ENCODE results near the gene ACAP2.
"Not testable (repeated sequence)": the region's sequence is repeated elsewhere in the genome, so short reads cannot be mapped to it uniquely, and the experiment has no call there.

The ACAP2 gene

DNA sequence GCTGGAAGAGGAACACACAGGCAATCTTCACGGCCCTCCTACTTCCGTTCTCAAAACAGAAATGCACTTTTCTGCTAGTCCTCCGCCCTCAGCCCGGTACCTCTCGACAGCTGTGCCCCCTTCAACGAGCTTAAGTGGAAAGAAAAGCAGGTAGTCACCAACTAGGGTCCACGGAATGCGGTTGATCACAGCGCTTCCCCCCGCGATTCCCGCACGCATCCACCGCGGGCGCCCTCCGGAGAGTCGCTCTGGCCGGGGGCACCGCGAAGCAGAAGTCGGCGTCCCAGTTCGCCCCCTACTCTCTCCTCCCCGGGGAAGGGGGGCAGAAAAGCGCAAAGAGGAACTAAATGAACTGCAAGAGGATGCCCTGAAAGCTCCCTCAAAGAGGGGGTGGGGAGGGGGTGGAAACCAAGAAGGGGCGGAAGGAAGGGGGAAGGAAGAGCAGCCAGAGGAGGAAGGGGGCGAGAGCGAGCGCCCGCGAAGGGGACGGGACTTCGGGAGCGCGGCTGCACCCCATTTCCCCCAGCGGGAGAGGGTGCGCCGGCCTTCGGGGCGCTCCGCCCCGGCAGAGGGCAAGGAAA lies 738 bp downstream of the ACAP2 start:
- DNase-seq: no peak

DNA sequence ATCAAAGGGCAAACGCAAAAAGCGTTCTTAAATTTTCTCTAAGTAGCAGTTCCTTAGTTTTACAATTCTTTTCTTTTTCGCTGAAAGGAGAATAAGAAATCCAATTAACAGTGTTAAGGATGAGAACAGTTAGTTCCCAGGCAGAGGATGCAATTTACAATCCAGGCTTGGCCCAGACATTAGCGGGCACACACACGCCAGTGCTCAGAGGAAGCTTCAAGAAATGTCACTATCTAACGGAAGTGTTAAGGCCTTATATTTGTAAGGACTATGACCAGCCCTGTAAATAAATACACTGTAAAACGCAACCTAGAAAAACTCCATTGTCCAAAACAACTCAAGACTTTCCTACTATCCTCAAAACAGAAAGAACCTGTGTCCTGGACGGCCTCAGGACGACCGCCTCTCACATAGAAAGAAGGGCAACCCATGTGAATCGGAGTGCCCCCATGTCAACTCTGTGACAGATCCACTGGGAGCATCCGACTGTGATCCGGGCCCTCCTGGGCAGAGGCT lies 1.3 kb downstream of the ACAP2 start:
- no peak for DNase-seq

DNA sequence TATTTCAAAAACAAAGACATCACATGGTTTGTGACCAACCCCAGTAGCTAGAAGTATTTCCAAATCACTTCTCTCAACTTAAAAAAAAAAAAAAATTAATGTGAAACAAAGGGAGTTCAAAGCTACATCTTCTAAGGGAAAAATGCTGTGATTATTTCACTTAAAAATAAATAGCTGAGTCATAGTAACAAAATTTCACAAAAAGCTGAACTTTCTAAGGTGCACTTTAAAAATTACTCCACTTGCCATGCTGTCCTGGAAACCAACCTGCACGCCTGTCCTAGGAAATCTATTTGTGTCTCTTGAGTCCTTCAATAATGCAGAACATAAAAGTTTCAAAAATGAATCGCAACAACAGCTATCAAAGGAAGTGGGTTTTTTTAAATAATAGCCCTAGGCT lies 1.8 kb downstream of the ACAP2 start:
- no peak for DNase-seq

DNA sequence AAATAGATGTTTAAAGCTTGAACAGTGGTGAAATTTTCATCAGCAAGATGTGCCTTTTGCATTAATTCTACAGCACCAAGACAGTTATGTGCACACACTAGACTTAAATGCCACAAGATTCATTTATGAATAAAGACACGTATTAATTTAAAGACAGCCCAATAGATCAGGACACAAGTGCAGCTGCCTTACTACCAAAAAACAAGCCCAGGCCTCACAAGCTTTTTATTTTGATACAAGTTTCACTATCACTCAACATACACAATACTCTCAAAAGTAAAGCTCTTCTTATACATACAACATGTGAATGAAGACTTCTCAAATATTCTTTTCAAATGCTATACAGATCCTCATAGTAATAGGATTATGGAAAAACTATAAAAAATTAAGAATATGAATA lies 2.4 kb downstream of the ACAP2 start:
- no peak for DNase-seq

DNA sequence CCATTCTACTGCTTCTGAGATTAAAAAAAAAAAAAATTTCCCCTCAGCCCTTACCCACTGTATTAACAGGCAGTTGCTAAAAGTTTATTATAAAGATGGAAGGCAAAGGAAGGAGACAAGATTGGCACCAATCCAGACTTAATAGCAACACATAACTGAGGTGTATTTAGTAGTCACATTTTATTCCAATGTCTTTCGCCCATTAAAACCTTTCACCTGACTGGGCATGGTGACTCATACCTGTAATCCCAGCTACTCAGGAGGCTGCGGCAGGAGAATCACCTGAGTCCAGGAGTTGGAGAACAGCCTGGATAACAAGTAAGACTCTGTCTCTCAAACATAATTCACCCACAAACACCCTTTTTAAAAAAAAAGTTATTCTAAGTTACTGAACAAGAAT lies 4.4 kb downstream of the ACAP2 start:
- DNase-seq: no peak

DNA sequence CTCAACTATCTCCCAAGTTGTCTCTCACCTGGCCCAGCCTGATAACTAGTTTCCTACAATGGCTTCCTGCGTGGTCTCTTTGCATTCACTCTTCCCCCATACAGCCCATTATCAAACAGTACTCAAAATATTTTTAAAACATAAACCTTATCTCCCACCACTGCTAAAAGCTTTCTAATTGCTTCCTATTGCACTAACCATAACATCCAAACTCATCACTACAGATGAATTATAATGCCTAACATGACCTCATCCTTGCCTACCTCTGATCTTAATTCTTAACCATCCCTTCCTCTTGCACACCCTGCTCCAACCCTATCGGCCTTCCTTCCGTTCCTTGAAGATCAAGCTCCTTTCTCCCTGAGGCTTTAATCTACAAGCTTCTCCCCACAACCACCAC lies 17.0 kb downstream of the ACAP2 start:
- no peak for DNase-seq

DNA sequence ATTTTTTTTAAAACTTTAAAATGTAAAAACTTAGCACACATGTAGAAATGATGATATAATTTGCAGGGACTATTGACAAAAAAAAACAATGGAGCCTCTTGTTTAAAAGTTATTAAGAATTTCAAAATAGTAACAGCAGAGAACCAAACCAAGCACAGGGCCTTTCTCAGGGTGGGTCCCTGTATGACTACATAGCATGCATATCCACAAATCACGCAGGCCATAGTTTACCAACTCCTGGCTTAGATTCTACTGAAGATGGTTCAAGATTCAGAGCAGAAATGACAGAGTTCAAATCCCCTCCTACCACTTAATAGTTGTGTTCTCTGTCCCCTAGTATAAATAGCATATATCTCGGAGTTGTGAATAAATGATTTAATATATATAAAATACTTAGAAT lies 19.0 kb downstream of the ACAP2 start:
- no peak for DNase-seq

DNA sequence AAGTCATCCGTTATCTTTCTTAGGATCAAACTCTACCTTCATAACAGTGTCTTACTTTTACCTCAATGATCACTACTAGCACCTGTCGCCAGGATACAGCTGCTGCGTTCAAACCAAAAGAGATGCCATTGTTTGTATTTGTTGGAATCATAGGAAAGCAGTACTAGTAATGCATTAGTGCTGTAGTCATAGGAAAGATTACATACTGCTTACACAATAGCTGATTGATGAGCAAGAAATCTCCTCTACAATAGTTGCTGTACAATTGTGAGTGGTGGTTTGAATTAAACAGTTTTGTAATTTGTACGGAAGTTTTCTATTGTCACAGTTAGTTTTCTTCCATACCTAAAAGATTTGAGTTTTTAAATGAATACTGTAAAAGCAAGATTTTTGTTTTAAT lies 21.4 kb downstream of the ACAP2 start:
- no peak for DNase-seq

DNA sequence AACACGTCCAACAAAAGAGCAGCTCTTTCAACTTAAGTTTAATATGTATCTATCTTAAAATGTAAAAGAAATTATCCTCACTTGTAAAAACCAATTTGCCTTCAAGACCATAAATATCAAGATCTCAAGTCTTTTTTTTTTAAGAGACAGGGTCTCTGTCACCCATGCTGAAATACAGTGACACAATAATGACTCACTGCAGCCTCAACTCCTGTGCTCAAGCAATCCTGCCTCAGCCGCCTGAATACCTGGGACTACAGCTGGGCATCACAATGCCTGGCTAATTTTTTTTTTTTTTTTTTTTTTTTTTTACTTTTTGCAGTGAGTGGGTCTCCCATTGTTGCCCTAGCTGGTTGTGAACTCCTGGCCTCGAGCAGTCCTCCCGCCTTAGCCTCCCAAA lies 26.0 kb downstream of the ACAP2 start:
- no peak for DNase-seq

DNA sequence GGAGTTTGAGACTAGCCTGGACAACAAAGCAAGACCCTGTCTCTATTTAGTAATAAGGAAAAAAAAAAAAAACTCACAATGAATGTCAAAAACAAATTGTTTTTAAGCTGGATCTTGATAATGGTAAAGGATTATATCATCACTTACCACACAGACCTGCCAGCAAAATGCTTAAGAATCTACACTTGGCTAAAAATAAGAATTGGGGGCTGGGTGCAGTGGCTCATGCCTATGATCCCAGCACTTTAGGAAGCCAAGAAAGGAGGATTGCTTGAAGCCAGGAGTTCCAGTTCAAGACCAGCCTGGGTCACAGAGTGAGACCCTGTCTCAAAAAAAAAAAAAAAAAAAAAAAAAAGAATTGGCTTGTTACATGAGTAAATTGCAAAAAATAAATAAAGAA lies 31.0 kb downstream of the ACAP2 start:
- DNase-seq: no peak

DNA sequence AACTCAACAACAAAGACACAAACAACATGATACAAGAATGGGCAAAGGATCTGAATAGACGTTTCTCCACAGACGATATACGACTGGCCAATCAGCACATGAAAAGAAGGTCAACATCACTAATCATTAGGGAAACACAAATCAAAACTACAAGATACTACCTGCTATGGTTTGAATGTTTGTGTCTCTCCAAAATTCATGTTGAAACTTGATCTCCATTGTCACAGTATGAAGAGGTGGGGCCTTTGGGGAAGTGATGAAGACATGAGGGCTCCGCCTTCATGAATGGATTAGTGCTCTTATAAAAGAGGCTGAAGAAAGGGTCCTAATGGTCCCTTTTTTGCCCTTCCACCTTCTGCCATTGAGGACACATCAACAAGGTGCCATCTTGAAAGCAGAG lies 32.3 kb downstream of the ACAP2 start:
- DNase-seq: no peak

DNA sequence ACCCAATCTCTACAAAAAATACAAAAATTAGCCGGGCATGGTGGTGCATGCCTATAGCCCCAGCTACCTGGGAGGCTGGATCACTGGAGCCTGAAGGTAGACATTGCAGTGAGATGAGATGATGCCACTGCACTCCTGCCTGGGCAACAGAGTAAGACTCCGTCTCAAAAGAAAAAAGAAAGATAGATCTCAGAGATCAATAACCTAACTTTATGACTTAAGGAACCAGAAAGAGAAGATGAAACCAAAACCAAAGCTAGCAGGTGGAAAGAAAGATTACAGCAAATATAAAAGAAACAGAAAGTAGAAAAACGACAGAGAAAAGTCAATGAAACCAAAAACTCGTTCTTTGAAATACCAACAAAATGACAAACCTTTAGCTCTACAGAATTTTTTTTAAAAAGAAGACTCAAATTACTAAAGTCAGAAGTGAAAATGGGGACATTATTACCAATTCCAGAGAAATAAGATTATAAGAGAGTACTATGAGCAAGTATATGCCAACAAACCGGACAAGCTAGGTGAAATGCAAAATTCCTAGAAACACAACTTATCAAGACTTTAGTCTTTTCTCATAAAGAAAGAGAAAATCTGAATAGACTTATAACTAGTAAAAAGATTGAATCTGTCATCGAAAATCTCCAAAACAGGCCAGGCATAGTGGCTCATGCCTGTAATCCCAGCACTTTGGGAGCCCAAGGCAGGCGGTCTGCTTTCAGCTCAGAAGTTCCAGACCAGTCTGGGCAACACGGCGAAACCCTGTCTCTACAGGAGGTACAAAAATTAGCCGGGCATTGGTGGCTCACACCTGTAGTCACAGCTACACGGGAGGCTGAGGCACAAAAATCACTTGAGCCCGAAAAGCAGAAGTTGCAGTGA lies 35.0 kb downstream of the ACAP2 start:
- DNase-seq: no peak

DNA sequence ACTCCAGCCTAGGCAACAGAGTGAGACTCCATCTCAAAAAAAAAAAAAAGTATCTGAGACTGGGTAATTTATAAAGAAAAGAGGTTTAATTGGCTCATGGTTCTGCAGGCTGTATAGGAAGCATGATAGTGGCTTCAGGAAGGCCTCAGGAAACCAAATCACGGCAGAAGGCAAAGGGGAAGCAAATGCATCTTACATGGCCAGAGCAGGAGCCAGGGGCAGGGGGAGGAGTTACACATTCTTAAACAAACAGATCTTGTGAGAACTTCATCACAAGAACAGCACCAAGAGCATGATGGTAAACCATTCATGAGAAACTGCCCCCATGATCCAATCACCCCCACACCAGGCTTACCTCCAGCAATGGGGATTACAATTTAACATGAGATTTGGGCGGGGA lies 37.2 kb downstream of the ACAP2 start:
- no peak for DNase-seq

DNA sequence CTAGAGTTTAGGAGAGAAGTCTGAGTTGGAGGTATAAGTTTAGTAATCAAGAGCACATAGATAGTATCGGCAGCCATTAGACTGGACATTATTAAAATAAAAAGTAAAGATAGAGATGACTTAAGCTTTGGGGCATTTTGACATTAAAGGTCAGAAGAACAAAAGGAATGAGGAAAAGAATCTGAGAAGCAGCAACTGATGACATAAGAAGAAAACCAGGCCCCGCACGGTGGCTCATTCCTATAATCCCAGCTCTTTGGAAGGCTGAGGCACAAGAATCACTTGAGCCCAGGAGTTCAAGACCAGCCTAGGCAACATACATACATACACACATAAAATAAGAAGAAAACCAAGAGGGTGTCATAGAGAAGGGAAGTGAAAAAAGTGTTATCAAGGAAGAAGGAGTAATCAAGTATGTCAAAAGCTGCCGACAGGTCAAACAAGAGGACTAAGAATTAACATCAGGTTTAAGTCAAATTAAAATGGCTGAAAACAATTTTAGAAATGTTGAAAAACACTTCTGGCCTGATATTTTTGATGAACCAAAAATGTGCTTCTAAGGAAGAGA lies 38.9 kb downstream of the ACAP2 start:
- DNase-seq: no peak

DNA sequence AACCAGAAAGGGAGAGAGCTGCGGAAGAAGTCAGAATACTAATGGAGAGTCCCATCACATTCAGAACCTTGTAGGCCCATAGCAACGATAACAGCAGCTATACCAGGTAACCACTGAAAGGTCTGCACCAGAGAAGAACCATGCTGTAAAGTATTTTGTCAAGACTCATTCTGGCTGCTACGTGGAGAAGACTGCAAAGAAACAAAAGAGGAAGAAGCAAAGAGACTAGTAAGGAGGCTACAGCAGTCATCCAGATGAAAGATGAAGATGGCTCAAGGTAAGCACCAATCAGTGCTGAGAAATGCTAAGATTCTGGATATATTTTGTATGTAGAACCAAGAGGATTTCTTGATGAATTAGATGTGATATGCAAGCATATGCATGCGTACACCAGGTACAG lies 39.6 kb downstream of the ACAP2 start:
- DNase-seq: no peak

DNA sequence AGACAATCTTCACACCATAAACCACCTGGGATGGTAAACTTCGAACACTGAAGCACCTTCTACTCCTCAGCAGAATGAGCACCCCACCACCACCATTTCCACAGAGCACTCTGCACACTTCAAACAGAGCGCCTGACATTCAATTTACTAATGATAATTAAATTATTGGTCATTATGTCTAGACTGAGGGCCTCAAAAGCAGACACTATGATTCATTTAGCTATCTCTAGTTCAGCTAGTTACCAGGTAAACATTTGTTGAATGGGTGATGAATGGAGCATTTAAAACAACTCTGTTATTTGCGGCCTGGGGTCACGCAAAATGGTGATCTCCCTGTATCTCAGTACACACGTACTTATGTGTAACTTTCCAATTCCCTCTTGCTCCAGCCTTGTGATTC lies 40.9 kb downstream of the ACAP2 start:
- no peak for DNase-seq

DNA sequence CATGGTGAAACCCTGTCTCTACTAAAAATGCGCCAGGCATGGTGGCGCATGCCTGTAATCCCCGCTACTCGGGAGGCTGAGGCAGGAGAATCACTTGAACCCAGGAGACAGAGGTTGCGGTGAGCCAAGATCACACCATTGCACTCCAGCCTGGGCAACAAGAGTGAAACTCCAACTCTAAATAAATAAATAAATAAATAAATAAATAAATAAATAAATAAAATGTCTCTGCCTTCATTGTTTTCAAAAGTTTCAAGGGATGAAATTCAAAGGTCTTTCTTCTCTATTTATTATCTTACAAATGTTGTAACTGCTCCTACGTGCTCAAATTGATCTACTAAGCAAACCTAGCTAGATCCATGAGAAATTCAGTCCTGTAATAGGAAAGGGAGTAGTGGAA lies 44.4 kb downstream of the ACAP2 start:
- DNase-seq: not testable (repeated sequence)

DNA sequence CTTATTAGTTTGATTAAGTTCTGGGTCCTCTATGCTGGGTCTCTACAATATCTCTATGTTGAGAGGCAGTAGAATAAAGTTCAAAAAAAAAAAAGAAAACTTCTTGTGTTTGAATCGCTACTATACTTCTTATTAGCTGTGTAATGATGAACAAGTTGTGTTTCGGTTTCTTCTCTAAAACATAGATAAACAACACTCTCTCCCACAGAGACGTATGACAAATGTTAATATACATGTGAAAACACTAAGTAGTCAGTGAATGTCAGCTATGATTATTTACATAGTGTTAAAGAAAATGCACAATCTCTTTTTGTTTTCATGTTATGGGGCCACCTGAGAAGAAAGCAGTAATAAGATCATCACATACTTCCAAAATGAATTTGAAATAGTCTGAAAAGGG lies 45.3 kb downstream of the ACAP2 start:
- no peak for DNase-seq

DNA sequence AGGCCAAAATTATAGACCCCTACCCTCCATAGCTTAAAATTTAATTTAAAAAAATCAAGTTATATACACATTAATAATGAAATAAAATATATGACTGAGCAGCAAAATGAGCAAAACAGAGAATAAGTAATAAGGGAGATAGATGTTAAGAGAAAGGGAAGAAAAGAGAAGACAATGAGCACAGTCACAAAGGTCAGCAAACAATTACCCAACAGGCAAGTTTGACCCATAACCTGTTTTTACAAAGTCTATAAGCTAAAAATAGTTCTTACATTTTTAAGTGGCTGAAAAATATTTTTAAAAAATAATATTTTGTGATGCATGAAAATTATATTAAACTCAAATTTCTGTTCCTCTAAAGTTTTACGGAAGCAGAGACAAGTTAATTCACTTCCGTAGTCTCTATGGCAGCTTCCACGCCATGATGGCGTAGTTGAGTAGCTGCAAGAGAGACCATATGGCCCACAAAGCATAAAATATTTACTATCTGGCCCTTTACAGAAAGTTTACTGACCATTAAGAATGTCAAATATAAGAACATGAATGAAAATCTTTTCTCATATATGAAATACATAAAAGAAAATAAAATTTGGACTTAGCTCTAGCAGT lies 47.5 kb downstream of the ACAP2 start:
- no peak for DNase-seq

DNA sequence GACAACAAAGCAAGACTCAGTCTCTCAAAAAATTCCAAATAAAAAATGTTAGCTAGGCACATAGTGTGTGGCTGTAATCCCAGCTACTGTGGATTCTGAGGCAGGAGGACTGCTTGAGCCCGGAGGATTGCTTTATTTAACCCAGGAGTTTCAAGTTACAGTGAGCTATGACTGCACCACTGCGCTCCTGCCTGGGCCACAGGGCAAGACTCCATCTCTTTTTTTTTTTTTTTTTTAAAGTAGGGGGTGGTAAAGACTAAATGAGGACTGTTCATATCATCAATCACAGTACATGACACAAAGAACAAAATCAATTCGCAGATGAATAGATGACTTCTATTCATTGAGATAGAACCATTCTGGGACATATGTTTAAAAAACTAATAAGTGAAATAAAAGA lies 48.1 kb downstream of the ACAP2 start:
- DNase-seq: no peak

DNA sequence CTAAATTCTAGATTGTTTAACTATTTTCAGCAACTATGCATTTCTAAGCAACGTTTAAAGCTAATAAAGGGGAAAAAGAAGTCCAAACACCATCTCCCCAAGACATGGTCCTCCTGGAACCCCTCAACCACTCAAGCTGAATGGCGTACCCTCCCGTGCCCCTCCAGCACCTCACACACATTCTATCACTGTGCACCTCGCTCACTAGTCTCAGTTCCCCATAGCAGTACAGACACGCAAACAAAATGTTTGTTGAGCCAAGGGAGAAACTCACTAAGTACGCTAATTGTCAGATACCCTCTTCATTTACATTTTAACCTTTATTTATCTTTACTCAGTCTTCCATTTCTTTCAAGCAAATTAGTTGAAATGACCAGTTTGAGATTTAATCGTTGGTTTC lies 48.8 kb downstream of the ACAP2 start:
- DNase-seq: no peak

DNA sequence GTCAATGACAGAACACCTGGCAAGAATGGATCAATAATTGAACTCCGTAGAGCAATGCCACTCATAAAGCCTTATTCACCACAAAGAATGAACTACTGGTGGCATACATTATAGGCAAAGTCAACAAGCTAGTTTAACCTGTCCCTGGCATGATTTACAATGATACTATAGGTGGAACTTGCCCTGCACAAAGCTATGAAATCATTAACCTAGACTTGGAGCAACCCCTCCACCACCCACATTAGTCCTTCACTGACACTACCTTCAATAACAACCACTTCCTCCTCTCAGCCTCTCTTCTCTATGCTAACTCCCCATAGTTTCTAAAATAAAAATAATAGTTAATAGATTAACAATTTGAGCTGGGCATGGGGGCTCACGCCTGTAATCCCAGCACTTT lies 54.4 kb downstream of the ACAP2 start:
- no peak for DNase-seq

DNA sequence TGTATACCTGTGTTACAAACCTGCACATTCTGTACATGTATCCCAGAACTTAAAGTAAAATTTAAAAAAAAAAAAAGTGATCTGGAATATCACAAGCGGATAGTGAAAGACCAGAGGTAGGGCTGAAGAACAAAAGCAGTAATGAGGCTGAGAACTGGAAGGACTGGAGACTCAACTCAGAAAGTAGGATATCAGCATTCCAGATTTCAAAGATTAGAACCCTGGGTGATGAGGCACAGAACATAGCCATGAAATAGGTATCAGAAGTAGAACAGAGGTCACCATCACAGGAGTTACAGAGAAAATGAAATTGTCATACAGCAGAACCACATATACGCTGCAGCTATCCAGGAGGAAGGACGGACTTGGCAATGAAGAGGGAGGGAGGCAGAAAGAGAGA lies 56.1 kb downstream of the ACAP2 start:
- DNase-seq: no peak

DNA sequence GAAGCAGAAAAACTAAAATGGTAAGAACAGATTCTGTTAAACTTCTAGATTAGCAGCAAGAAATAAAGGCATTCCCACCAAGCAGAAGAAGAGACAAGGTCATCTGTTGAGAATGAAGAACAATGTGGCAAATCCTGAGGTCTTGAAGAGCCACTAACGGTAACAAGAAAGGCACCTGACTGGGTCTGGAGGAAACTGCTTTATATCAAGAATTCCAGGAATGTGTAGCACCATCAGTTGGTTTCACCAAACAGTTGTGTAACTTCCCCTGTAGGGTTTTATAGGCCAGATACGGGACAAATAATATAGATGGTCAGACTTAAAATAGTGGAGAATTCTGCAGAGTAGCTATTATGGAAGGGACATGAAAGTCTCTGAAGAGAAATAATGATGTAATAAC lies 57.3 kb downstream of the ACAP2 start:
- DNase-seq: no peak
